Neural cell (in vitro differentiated cells): ENCODE results near the gene HARS1. TPM values are rescaled to one million over a fixed set of nuclear protein-coding genes. Genes with fewer than 3 reads are reported as not detected.

ENCODE experiments used
- H2AFZ ChIP-seq: fragments of 200-600, 300-800 bp; sonication (generic), shearing (Covaris generic); 2 replicates; pipeline ENCODE4 v1.6.0; 2014; ENCODE audit warnings: low read depth, mild to moderate bottlenecking, antibody characterized with exemption, low read length, moderate library complexity
- H3F3A ChIP-seq: fragments of 200-600 bp; shearing (Covaris generic); 2 replicates; pipeline ENCODE4 v1.6.1; 2016; ENCODE audit warnings: mild to moderate bottlenecking, moderate library complexity, mixed read lengths, antibody characterized with exemption, low read length; ENCODE audit not compliant: insufficient read depth, poor library complexity, severe bottlenecking
- H3K27ac ChIP-seq: fragments of 200-600, 300-800 bp; sonication (generic), shearing (Covaris generic); 2 replicates; pipeline ENCODE4 v1.5.1; 2014; ENCODE audit warnings: mild to moderate bottlenecking, low read length, moderate library complexity
- H3K27me3 ChIP-seq: fragments of 300-800, 200-600 bp; sonication (generic), shearing (Covaris generic); 2 replicates; pipeline ENCODE4 v1.6.0; 2014; ENCODE audit warnings: mild to moderate bottlenecking, low read depth, low read length, moderate library complexity; ENCODE audit not compliant: insufficient read depth
- H3K36me3 ChIP-seq: fragments of 300-800, 200-600 bp; sonication (generic), shearing (Covaris generic); 2 replicates; pipeline ENCODE4 v1.5.1; 2014; ENCODE audit warnings: mild to moderate bottlenecking, antibody characterized with exemption, low read length, moderate library complexity; ENCODE audit not compliant: insufficient read depth
- H3K4me2 ChIP-seq: fragments of 300-800, 200-600 bp; sonication (generic), shearing (Covaris generic); 2 replicates; pipeline ENCODE4 v1.6.0; 2014; ENCODE audit warnings: mild to moderate bottlenecking, low read length
- H3K4me3 ChIP-seq: fragments of 300-800, 200-600 bp; sonication (generic), shearing (Covaris generic); 2 replicates; pipeline ENCODE4 v1.5.1; 2014; ENCODE audit warnings: mild to moderate bottlenecking, low read length, moderate library complexity
- H3K79me2 ChIP-seq: fragments of 200-600 bp; shearing (Covaris generic); replicated peaks from 2 replicates; pipeline ENCODE4 v1.6.0; 2014; ENCODE audit warnings: mild to moderate bottlenecking, low read length, moderate library complexity; ENCODE audit not compliant: insufficient read depth
- H3K9ac ChIP-seq: fragments of 300-800, 200-600 bp; sonication (generic), shearing (Covaris generic); 2 replicates; pipeline ENCODE4 v1.6.1; 2016; ENCODE audit warnings: mild to moderate bottlenecking, low read length, mixed read lengths
- H3K9me2 ChIP-seq: fragments of 200-600 bp; shearing (Covaris generic); 2 replicates; pipeline ENCODE4 v1.6.1; 2016; ENCODE audit warnings: mild to moderate bottlenecking, low read length, mixed read lengths; ENCODE audit not compliant: insufficient read depth
- H3K9me3 ChIP-seq: fragments of 200-600, 300-800 bp; sonication (generic), shearing (Covaris generic); 2 replicates; pipeline ENCODE4 v1.6.1; 2016; ENCODE audit warnings: mild to moderate bottlenecking, mixed run types, low read length, moderate library complexity, mixed read lengths
- H4K20me1 ChIP-seq: fragments of 200-600 bp; shearing (Covaris generic); 2 replicates; pipeline ENCODE4 v1.6.1; 2016; ENCODE audit warnings: mild to moderate bottlenecking, mixed run types; ENCODE audit not compliant: insufficient read depth
- EP300 ChIP-seq: fragments of 450-650 bp; conservative IDR thresholded peaks from 2 replicates; pipeline ENCODE4 v1.6.1; 2014; ENCODE audit warnings: antibody characterized with exemption, mild to moderate bottlenecking, moderate library complexity; ENCODE audit not compliant: poor library complexity, severe bottlenecking
- MXI1 ChIP-seq: fragments of 450-650 bp; conservative IDR thresholded peaks from 2 replicates; pipeline ENCODE4 v1.6.1; 2014; ENCODE audit warnings: antibody characterized with exemption, mild to moderate bottlenecking; ENCODE audit not compliant: poor library complexity, severe bottlenecking
- POLR2AphosphoS5 ChIP-seq: IDR thresholded peaks from 2 replicates; pipeline ENCODE4 v1.6.1; 2012
- SMC3 ChIP-seq: fragments of 450-650 bp; conservative IDR thresholded peaks from 2 replicates; pipeline ENCODE4 v1.6.1; 2014; ENCODE audit warnings: antibody characterized with exemption, mild to moderate bottlenecking, moderate library complexity; ENCODE audit not compliant: poor library complexity
- polyA plus RNA-seq: library from polyadenylated mRNA; depleted of rRNA; stranded (reverse); fragments of >200 nt; gene quantifications from 2 replicates; pipeline ENCODE4 v1.2.3, GENCODE V29; 2014
- TF ChIP-seq, protein P1 (sequence below): fragments of 450-650 bp; IDR thresholded peaks from 2 replicates; pipeline ENCODE4 v1.5.1; 2014; ENCODE audit warnings: antibody characterized with exemption, mild to moderate bottlenecking, moderate library complexity; ENCODE audit not compliant: poor library complexity, severe bottlenecking
- TF ChIP-seq, protein P2 (sequence below): IDR thresholded peaks from 2 replicates; pipeline ENCODE4 v1.6.1; 2012; ENCODE audit warnings: borderline replicate concordance

The HARS1 gene
- polyA plus RNA-seq, 1 donor from 2014 or later, result 80.2 TPM

- no peaks in the 10 kb centered on the region for H3K9me3 ChIP-seq
- H3K36me3 ChIP-seq, result no peaks in the 10 kb centered on the region
- H3K4me2 ChIP-seq, result no peak overlapping the region
- H3K4me3 ChIP-seq, result no peak overlapping the region
- no peaks in the 10 kb centered on the region for H4K20me1 ChIP-seq
- no peaks in the 10 kb centered on the region for H3K79me2 ChIP-seq
- no peaks in the 10 kb centered on the region for H3K9me2 ChIP-seq
- TF ChIP-seq SMC3 (no peak), POLR2AphosphoS5 (no peak)
- TF ChIP-seq, protein P1, sequence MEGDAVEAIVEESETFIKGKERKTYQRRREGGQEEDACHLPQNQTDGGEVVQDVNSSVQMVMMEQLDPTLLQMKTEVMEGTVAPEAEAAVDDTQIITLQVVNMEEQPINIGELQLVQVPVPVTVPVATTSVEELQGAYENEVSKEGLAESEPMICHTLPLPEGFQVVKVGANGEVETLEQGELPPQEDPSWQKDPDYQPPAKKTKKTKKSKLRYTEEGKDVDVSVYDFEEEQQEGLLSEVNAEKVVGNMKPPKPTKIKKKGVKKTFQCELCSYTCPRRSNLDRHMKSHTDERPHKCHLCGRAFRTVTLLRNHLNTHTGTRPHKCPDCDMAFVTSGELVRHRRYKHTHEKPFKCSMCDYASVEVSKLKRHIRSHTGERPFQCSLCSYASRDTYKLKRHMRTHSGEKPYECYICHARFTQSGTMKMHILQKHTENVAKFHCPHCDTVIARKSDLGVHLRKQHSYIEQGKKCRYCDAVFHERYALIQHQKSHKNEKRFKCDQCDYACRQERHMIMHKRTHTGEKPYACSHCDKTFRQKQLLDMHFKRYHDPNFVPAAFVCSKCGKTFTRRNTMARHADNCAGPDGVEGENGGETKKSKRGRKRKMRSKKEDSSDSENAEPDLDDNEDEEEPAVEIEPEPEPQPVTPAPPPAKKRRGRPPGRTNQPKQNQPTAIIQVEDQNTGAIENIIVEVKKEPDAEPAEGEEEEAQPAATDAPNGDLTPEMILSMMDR, result no peak
- TF ChIP-seq, protein P2, sequence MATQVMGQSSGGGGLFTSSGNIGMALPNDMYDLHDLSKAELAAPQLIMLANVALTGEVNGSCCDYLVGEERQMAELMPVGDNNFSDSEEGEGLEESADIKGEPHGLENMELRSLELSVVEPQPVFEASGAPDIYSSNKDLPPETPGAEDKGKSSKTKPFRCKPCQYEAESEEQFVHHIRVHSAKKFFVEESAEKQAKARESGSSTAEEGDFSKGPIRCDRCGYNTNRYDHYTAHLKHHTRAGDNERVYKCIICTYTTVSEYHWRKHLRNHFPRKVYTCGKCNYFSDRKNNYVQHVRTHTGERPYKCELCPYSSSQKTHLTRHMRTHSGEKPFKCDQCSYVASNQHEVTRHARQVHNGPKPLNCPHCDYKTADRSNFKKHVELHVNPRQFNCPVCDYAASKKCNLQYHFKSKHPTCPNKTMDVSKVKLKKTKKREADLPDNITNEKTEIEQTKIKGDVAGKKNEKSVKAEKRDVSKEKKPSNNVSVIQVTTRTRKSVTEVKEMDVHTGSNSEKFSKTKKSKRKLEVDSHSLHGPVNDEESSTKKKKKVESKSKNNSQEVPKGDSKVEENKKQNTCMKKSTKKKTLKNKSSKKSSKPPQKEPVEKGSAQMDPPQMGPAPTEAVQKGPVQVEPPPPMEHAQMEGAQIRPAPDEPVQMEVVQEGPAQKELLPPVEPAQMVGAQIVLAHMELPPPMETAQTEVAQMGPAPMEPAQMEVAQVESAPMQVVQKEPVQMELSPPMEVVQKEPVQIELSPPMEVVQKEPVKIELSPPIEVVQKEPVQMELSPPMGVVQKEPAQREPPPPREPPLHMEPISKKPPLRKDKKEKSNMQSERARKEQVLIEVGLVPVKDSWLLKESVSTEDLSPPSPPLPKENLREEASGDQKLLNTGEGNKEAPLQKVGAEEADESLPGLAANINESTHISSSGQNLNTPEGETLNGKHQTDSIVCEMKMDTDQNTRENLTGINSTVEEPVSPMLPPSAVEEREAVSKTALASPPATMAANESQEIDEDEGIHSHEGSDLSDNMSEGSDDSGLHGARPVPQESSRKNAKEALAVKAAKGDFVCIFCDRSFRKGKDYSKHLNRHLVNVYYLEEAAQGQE, result no peak
- no peaks in the 10 kb centered on the region for H3F3A ChIP-seq
- no peak overlapping the region for H3K9ac ChIP-seq
- no peak overlapping the region for H3K27ac ChIP-seq
- H2AFZ ChIP-seq, result no peak overlapping the region
- no peaks in the 10 kb centered on the region for H3K27me3 ChIP-seq
These were observed 57.7 kb downstream of the HARS1 start for GRCh38 chr5:140633501-140633900.

DNA sequence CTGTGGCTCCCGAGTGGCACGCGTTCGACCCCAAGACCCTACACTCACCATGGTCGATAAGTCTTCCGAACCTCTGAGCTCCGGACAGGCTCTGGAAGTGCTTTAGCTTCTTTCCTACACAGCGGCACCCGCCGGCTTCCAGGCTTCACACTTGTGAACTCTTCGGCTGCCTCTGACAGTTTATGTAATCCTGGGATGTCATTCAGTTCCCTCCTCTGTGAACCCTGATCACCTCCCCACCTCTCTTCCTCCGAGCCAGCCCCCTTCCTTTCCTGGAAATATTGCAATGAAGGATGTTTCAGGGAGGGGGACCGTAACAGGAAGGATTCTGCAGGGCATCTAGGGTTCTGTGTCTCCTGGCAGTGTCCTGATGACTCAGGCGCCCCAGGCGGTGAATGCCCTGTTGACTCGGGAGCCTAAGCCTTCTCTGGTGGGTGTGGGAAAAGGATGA is 58.1 kb downstream of the HARS1 start, which contains the start of gene CD14:
Gene CD14 (minus strand): TSS at position 155 of the 451 bp plus-strand sequence. CDS start 104 bp downstream, at position 51.
- Histone ChIP-seq H3K27me3 (no peaks in the 10 kb centered on the region), H2AFZ (no peak within 1 kb of the TSS), H3K9me2 (no peaks in the 10 kb centered on the region), H3K36me3 (no peaks in the 10 kb centered on the region), H4K20me1 (no peaks in the 10 kb centered on the region), H3K4me2 (no peak within 1 kb of the TSS), H3K27ac (no peak within 1 kb of the TSS), H3K79me2 (no peaks in the 10 kb centered on the region), H3F3A (no peaks in the 10 kb centered on the region), H3K4me3 (no peak within 1 kb of the TSS), H3K9ac (no peak within 1 kb of the TSS), H3K9me3 (no peaks in the 10 kb centered on the region)
- no peak for TF ChIP-seq EP300
- no peak for TF ChIP-seq MXI1
- TF ChIP-seq, protein P2, result no peak
- TF ChIP-seq, protein P1, result no peak
- TF ChIP-seq SMC3, result no peak
